Measurements from ENCODE around the gene AMIGO2.
A peak's percentile ranks its signal among the peaks of the same experiment; 100 is the strongest.

AMIGO2 gene

DNA sequence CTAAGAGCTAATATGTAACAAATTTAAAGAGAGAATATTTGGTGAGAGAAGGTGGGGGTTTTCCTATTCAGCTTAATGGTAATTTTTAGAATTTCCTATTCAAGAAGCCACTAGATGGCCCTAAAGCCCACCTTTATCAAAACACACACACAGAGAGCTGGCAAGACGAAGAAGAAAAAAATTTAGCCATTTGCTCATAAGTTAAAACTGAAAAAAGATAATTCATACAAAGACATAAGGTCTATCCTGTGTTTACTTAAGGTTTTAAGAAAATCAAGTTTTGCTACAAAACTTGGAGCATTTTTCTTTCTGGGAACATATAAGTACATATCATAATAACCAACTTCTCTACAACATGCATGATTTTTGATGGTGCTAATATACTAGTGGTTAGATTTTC is 47.1 kb downstream of the AMIGO2 start:
- FAIRE-seq, result peak; percentile 83

DNA sequence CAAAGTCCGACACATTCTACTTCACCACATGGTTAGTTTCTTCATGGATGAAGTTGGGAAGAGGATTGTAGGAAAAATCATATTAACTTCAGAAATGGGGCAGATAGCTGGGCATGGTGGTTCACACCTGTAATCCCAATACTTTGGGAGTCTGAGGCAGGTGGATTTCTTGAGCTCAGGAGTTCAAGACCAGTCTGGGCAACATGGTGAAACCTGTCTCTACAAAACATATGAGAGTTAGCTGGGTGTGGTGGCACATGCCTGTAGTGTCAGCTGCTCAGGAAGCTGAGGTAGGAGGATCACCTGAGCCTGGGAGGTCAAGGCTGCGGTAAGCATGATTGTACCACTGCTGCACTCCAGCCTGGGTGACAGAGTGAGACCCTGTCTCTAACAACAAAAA is 49.9 kb downstream of the AMIGO2 start:
- no peak for FAIRE-seq

DNA sequence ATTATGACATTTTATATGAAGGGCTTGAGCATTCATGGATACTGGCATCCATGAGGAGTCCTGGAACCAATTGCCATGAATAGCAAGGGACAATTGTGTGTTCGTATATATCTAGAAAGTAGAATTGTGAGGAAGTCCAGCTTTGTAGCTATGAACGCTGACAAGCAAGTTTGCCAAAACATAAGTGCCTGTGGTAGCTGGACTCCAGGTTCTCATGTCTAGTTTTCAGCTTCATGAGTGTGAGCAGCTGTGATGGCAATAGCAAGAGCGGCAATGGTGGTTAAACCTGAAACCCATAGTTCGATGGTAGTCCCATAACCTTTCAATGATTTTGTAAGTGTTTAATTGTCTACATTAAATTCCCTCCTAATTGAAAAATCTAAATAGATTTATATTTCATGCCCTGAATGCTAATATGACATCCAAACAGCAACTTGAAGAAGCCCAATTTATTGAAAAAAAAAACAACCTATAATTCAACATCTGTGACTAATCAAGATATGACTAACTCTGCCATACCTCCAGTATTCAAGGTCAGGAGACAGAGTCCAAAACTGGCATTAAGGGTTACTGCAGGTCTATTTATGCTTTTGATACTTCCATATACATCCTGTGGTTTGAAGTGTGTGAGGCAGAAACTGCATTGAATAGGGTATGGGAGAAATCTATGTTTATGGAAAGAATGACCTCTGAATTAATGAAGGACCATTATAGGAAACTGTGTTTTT is 50.6 kb downstream of the AMIGO2 start:
- no peak for FAIRE-seq

DNA sequence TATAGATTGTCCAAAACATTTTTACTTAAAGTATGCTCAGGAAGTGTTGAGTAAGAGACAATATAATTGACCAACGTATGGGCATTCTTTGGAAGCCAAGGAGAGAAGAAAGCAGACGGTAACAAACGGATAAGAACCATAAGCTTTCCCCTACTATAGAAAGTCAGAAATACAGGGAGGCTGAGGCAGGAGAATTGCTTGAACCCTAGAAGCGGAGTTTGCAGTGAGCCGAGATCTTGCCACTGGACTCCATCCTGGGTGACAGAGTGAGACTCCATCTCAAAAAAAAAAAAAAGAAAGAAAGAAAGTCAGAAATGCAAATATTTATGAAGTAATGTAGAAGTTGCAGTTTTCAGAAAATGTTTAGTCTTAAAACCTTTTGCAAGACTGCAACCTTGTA is 51.6 kb downstream of the AMIGO2 start:
- FAIRE-seq, result no peak

Data from colon (tissue), 2 donors.